Left lung (tissue), 14 donors: ENCODE measurements around the gene RABL3. TPM values are rescaled to one million over a fixed set of nuclear protein-coding genes. Genes with fewer than 3 reads are reported as not detected.
A peak's percentile ranks its signal among the peaks of the same experiment; 100 is the strongest.
"Not testable (repeated sequence)": the region's sequence is repeated elsewhere in the genome, so short reads cannot be mapped to it uniquely, and the experiment has no call there.

ENCODE experiments used
- ATAC-seq: fragments of 200-7000 bp; cut with Tn5 transposase; one replicate; pipeline ENCODE4 v1.9.1; 2020; ENCODE audit warnings: moderate library complexity
- DNase-seq, 4 donors: peaks; one replicate each; pipeline ENCODE4 v3.0.0-alpha.2; 2013 to 2020
- H3K27ac ChIP-seq, 2 donors: fragments of 200-600 bp; sonication (generic) in 1 of 2; one replicate each; pipeline versions ENCODE4 v1.5.0 to v1.8.0; 2020 to 2021
- H3K27me3 ChIP-seq, 2 donors: fragments of 200-600 bp; sonication (generic) in 1 of 2; one replicate each; pipeline versions ENCODE4 v1.5.0 to v1.8.0; 2020 to 2021
- H3K36me3 ChIP-seq, 2 donors: fragments of 200-600 bp; sonication (generic) in 1 of 2; one replicate each; pipeline versions ENCODE4 v1.5.0 to v1.8.0; 2020 to 2021
- H3K4me1 ChIP-seq, 2 donors: fragments of 200-600 bp; one replicate each; pipeline ENCODE4 v1.8.0; 2021
- H3K4me3 ChIP-seq, 2 donors: fragments of 200-600 bp; sonication (generic) in 1 of 2; one replicate each; pipeline versions ENCODE4 v1.5.0 to v1.8.0; 2020 to 2021; ENCODE audit warnings: mild to moderate bottlenecking in 1 of 2
- H3K9me3 ChIP-seq, 2 donors: fragments of 200-600 bp; sonication (generic) in 1 of 2; one replicate each; pipeline versions ENCODE4 v1.5.0 to v1.8.0; 2020 to 2021
- CTCF ChIP-seq, 2 donors: fragments of 200-600 bp; sonication (generic) in 1 of 2; IDR thresholded peaks; one replicate each; pipeline versions ENCODE4 v1.5.0 to v1.8.0; 2021; ENCODE audit warnings: antibody characterized with exemption in 2 of 2
- intact Hi-C, 2 donors: fragments of 100-400 bp; cut with DNase I; formaldehyde crosslinking; loops; one replicate each; pipeline versions ENCODE4 v1.11.2 to v1.14.2; 2022
- long read RNA-seq, 12 donors: library from polyadenylated mRNA in 2 of 12; unstranded in 2 of 12; transcript quantifications; one replicate each; pipeline ENCODE4 v2.0.0 and lab custom pipeline, GENCODE V29; 2019 to 2026
- polyA plus RNA-seq, 6 donors: library from polyadenylated mRNA; unstranded; fragments of 120-200 nt; gene quantifications; one replicate each; pipeline ENCODE4 v1.2.1, GENCODE V29; 2013; ENCODE audit not compliant: insufficient read length in 6 of 6
- total RNA-seq, 2 donors: library from RNA; stranded (reverse); fragmentation: NEBNext Ultra II Directional; extraction: Animal tissue kit (Norgen Biotek cat#: 25700); gene quantifications; one replicate each; pipeline ENCODE4 v1.2.1, GENCODE V29; 2021
- donor health status: DM: no; HTN: yes; CAD: no.
- donor health status: DM: no; HTN: no; CAD: no.

Gene RABL3
- total RNA-seq = 10 to 100 TPM; 19.0 to 20.0 TPM
- polyA plus RNA-seq = 10 to 100 TPM; 23.9 to 29.2 (median 24.7) TPM
- long read RNA-seq, donor 1, transcript RABL3-201 (8 exons, 3,883 nt) = major isoform, 5 of 6 reads
- long read RNA-seq, donor 1, partial matches to known transcripts = 0 of 6 reads
- long read RNA-seq, donor 1, other reads (novel, unspliced or antisense) = 0 of 6 reads
- long read RNA-seq, donor 2, partial matches to known transcripts = 0 of 2 reads
- long read RNA-seq, donor 2, other reads (novel, unspliced or antisense) = 0 of 2 reads
- long read RNA-seq, donor 3, transcript RABL3-201 (8 exons, 3,883 nt) = major isoform, 5 of 5 reads
- long read RNA-seq, donor 3, partial matches to known transcripts = 0 of 5 reads
- long read RNA-seq, donor 3, other reads (novel, unspliced or antisense) = 0 of 5 reads
- long read RNA-seq, donor 4, transcript RABL3-201 (8 exons, 3,883 nt) = major isoform, 5 of 6 reads
- long read RNA-seq, donor 4, partial matches to known transcripts = 0 of 6 reads
- long read RNA-seq, donor 4, other reads (novel, unspliced or antisense) = 1 of 6 reads
- long read RNA-seq, donor 5, transcript RABL3-201 (8 exons, 3,883 nt) = major isoform, 8 of 11 reads
- long read RNA-seq, donor 5, partial matches to known transcripts = 0 of 11 reads
- long read RNA-seq, donor 5, other reads (novel, unspliced or antisense) = 0 of 11 reads
- long read RNA-seq, donor 6, transcript RABL3-201 (8 exons, 3,883 nt) = major isoform, 6 of 6 reads
- long read RNA-seq, donor 6, partial matches to known transcripts = 0 of 6 reads
- long read RNA-seq, donor 6, other reads (novel, unspliced or antisense) = 0 of 6 reads
- long read RNA-seq, donor 7, partial matches to known transcripts = 0 of 3 reads
- long read RNA-seq, donor 7, other reads (novel, unspliced or antisense) = 0 of 3 reads
- long read RNA-seq, donor 8, partial matches to known transcripts = 0 of 2 reads
- long read RNA-seq, donor 8, other reads (novel, unspliced or antisense) = 0 of 2 reads
- long read RNA-seq, donor 9 = 0 reads
- long read RNA-seq, donor 10, transcript RABL3-201 (8 exons, 3,883 nt) = major isoform, 5 of 7 reads
- long read RNA-seq, donor 10, partial matches to known transcripts = 1 of 7 reads
- long read RNA-seq, donor 10, other reads (novel, unspliced or antisense) = 1 of 7 reads
- long read RNA-seq, donor 11, transcript RABL3-201 (8 exons, 3,883 nt) = major isoform, 6 of 6 reads
- long read RNA-seq, donor 11, partial matches to known transcripts = 0 of 6 reads
- long read RNA-seq, donor 11, other reads (novel, unspliced or antisense) = 0 of 6 reads
- long read RNA-seq, donor 12, transcript RABL3-201 (8 exons, 3,883 nt) = major isoform, 5 of 5 reads
- long read RNA-seq, donor 12, partial matches to known transcripts = 0 of 5 reads
- long read RNA-seq, donor 12, other reads (novel, unspliced or antisense) = 0 of 5 reads

GRCh38 chr3:120742198-120742848, at the start of gene RABL3, which contains the start of gene GTF2E1:
RABL3 (minus strand) TSS chr3:120742516; CDS start chr3:120742507, 9 bp downstream.
GTF2E1 (plus strand) TSS chr3:120742744; CDS start chr3:120750553, 7,809 bp downstream.
- no peaks in the 10 kb centered on the region for H3K9me3 ChIP-seq
- no peaks in the 10 kb centered on the region for H3K27me3 ChIP-seq
- peaks cover 0 to 22% of the 10 kb centered on the region in 2 donors for H3K4me1 ChIP-seq
- ATAC-seq (peak; percentile 99), DNase-seq (peak; percentile 93 to 99 (median 97))
- H3K36me3 ChIP-seq = peaks cover 0 to 5% of the 10 kb centered on the region in 2 donors
- peak within 1 kb of the TSS; percentile 94 to 98 for H3K27ac ChIP-seq
- no peak for TF ChIP-seq CTCF (IDR thresholded peaks at IDR 0.05)
- intact Hi-C loops = no loop called here
- H3K4me3 ChIP-seq = peak within 1 kb of the TSS; percentile 65 to 81

GRCh38 chr3:120791913-120792312, 49.6 kb upstream of the RABL3 start:
- intact Hi-C loops = no loop called here
- H3K27ac ChIP-seq = no peak overlapping the region
- no peaks in the 10 kb centered on the region for H3K9me3 ChIP-seq
- H3K4me3 ChIP-seq = no peak overlapping the region
- no peak for ATAC-seq
- TF ChIP-seq CTCF (IDR thresholded peaks at IDR 0.05) = no peak
- H3K36me3 ChIP-seq = no peaks in the 10 kb centered on the region
- DNase-seq = no peak
- H3K27me3 ChIP-seq = no peaks in the 10 kb centered on the region
- no peaks in the 10 kb centered on the region for H3K4me1 ChIP-seq

- Histone ChIP-seq H3K27ac (no peak overlapping the region), H3K27me3 (no peaks in the 10 kb centered on the region), H3K4me1 (no peaks in the 10 kb centered on the region), H3K36me3 (no peaks in the 10 kb centered on the region), H3K9me3 (no peaks in the 10 kb centered on the region), H3K4me3 (no peak overlapping the region)
- ATAC-seq = no peak
- no peak for TF ChIP-seq CTCF (IDR thresholded peaks at IDR 0.05)
- DNase-seq = no peak
- intact Hi-C loops = no loop called here
Observed at GRCh38 chr3:120791010-120791409, 48.7 kb upstream of the RABL3 start.

- peaks cover 0 to 18% of the 10 kb centered on the region in 2 donors for H3K36me3 ChIP-seq
Observed at GRCh38 chr3:120785832-120786231, 43.5 kb upstream of the RABL3 start.

More at GRCh38 chr3:120785832-120786231, 43.5 kb upstream of the RABL3 start:
- DNase-seq, H3K27me3 ChIP-seq, H3K4me1 ChIP-seq, intact Hi-C loops, H3K4me3 ChIP-seq, H3K27ac ChIP-seq, ATAC-seq, H3K9me3 ChIP-seq: not testable (repeated sequence)
